Naive thymus-derived CD4-positive, alpha-beta T cell (primary cell): ENCODE data around the gene SLC25A11. TPM values are rescaled to one million over a fixed set of nuclear protein-coding genes. Genes with fewer than 3 reads are reported as not detected.

Source experiments
- ATAC-seq: fragments of 150-1000 bp; cut with Tn5 transposase; 2 replicates; pipeline ENCODE4 v1.10.0; 2021; ENCODE audit warnings: mild to moderate bottlenecking, moderate library complexity
- CTCF ChIA-PET: fragments of 350-600 bp; sonication (Branson Sonifier 250); formaldehyde crosslinking; loops from one replicate; lab custom pipeline; 2021; ENCODE audit warnings: antibody characterized with exemption; lab: Charles Lee
- POLR2A ChIA-PET: fragments of 350-600 bp; sonication (Branson Sonifier 250); formaldehyde crosslinking; loops from one replicate; lab custom pipeline; 2021; ENCODE audit warnings: antibody characterized with exemption, inconsistent platforms; lab: Charles Lee
- DNase-seq, 9 donors: peaks; one replicate each; pipeline versions ENCODE4 v3.0.0 to v3.0.0-alpha.2; 2020 to 2022; ENCODE audit warnings: mixed read lengths in 1 of 9
- H3K27ac ChIP-seq: one replicate; pipeline ENCODE4 v1.7.0; 2013; ENCODE audit warnings: mild to moderate bottlenecking, low read depth, low read length, moderate library complexity
- H3K27me3 ChIP-seq, 2 donors: one replicate each; pipeline ENCODE4 v1.7.0; 2013; ENCODE audit warnings: low read length in 2 of 2, mild to moderate bottlenecking in 2 of 2, moderate library complexity in 2 of 2; ENCODE audit not compliant: control insufficient read depth in 2 of 2, insufficient read depth in 2 of 2
- H3K36me3 ChIP-seq, 3 experiments: 1 replicate in 2 of 3; 2 replicates in 1 of 3; pipeline ENCODE4 v1.7.0; 2013; ENCODE audit warnings: low read length in 3 of 3, mild to moderate bottlenecking in 3 of 3, moderate library complexity in 1 of 3; ENCODE audit not compliant: insufficient read depth in 3 of 3, control insufficient read depth in 2 of 3
- H3K4me1 ChIP-seq, 2 donors: one replicate each; pipeline ENCODE4 v1.7.0; 2013; ENCODE audit warnings: low read length in 2 of 2, mild to moderate bottlenecking in 2 of 2, moderate library complexity in 1 of 2; ENCODE audit not compliant: control insufficient read depth in 2 of 2, insufficient read depth in 2 of 2
- H3K4me3 ChIP-seq: 2 replicates; pipeline ENCODE4 v1.7.0; 2013; ENCODE audit warnings: mild to moderate bottlenecking, low read length
- H3K9me3 ChIP-seq, 3 experiments: 1 replicate in 2 of 3; 2 replicates in 1 of 3; pipeline ENCODE4 v1.7.0; 2013; ENCODE audit warnings: low read length in 3 of 3; ENCODE audit not compliant: control insufficient read depth in 2 of 3
- H3K27ac Mint-ChIP-seq, 9 donors: one replicate each; pipeline ENCODE4 v1.8.0; 2020 to 2022; ENCODE audit warnings: mixed read lengths in 9 of 9, mild to moderate bottlenecking in 8 of 9, moderate library complexity in 5 of 9, inconsistent platforms in 2 of 9
- H3K27me3 Mint-ChIP-seq, 5 donors: one replicate each; pipeline ENCODE4 v1.8.0; 2021 to 2022; ENCODE audit warnings: mixed read lengths in 5 of 5, mild to moderate bottlenecking in 1 of 5
- H3K36me3 Mint-ChIP-seq, 5 donors: one replicate each; pipeline ENCODE4 v1.8.0; 2020 to 2022; ENCODE audit warnings: mixed read lengths in 5 of 5, mild to moderate bottlenecking in 3 of 5, inconsistent platforms in 1 of 5
- H3K4me1 Mint-ChIP-seq, 7 donors: one replicate each; pipeline ENCODE4 v1.8.0; 2020 to 2022; ENCODE audit warnings: mixed read lengths in 7 of 7, mild to moderate bottlenecking in 3 of 7, inconsistent platforms in 1 of 7
- H3K4me3 Mint-ChIP-seq, 10 donors: one replicate each; pipeline ENCODE4 v1.8.0; 2020 to 2022; ENCODE audit warnings: mild to moderate bottlenecking in 10 of 10, mixed read lengths in 10 of 10, moderate library complexity in 6 of 10, inconsistent platforms in 2 of 10
- H3K9me3 Mint-ChIP-seq, 11 donors: one replicate each; pipeline ENCODE4 v1.8.0; 2020 to 2022; ENCODE audit warnings: mixed read lengths in 11 of 11, mild to moderate bottlenecking in 4 of 11, inconsistent platforms in 1 of 11, moderate library complexity in 1 of 11
- intact Hi-C, 2 donors: fragments of 100-400 bp; cut with micrococcal nuclease; formaldehyde crosslinking; loops; one replicate each; pipeline ENCODE4 v1.15.1; 2023
- polyA plus RNA-seq, 2 donors: library from polyadenylated mRNA; unstranded; fragments of 300-500 nt; fragmentation: Illumina TruSeq; gene quantifications; one replicate each; pipeline ENCODE4 v1.2.3, GENCODE V29; 2021
- total RNA-seq, 6 experiments: library from RNA in 5 of 6; stranded (reverse) in 5 of 6; gene quantifications; 1 replicate in 5 of 6; 2 replicates in 1 of 6; pipeline ENCODE4 v1.2.3 and lab custom pipeline; 2021 to 2026

SLC25A11 gene
- total and polyA plus RNA-seq, 7 experiments from 2014 or later = 27.0 to 86.8 (median 50.2) TPM

DNA sequence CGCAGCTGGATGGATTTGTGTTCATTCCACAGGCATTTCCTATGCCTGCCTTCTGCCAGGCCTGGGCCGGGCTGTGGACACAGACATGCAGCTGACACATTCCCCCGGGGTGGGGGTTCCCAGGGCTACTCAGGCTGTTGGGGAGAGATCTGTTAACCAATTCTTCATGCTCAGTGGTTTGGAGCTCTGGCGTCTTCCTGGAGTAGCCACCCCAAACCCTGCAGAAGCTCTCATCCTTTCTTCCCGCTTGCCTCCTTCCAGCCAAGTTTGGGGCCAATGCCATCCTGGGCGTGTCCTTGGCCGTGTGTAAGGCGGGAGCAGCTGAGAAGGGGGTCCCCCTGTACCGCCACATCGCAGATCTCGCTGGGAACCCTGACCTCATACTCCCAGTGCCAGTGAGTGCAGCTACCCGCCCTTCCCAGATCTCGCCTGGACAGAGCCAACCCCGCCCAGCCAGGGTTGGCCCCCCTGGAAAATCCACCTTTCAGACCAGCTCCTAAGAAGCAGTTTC lies 13.7 kb upstream of the SLC25A11 start:
- Histone ChIP-seq H3K9me3 (no peaks in the 10 kb centered on the region), H3K4me1 (peaks cover 7% of the 10 kb centered on the region in 2 donors), H3K27me3 (no peaks in the 10 kb centered on the region), H3K36me3 (no peaks in the 10 kb centered on the region), H3K4me3 (no peak overlapping the region), H3K27ac (no peak overlapping the region)
- H3K4me1 Mint-ChIP-seq = peaks cover 12 to 36% (median 24%) of the 10 kb centered on the region in 7 donors
- H3K9me3 Mint-ChIP-seq = no peaks in the 10 kb centered on the region
- intact Hi-C loops = no loop called here
- H3K27me3 Mint-ChIP-seq = no peaks in the 10 kb centered on the region
- ChIA-PET CTCF (interaction anchor here (0.7 to 1.3 kb wide), 2 partner anchors 45 to 179 kb away, joined by 3 to 5 read pairs; no protein-coding TSS in a partner anchor), POLR2A (interaction anchor here (1.0 to 13.0 kb wide), 6 partner anchors 8 to 44 kb away, joined by 3 to 278 read pairs (median 4); partner anchors contain the start of genes INCA1, KIF1C, RNF167 and SLC25A11)
- ATAC-seq = no peak
- no peak overlapping the region for H3K4me3 Mint-ChIP-seq
- H3K27ac Mint-ChIP-seq = no peak overlapping the region
- peaks cover 0 to 5% (median 0%) of the 10 kb centered on the region in 5 donors for H3K36me3 Mint-ChIP-seq
- DNase-seq = no peak

DNA sequence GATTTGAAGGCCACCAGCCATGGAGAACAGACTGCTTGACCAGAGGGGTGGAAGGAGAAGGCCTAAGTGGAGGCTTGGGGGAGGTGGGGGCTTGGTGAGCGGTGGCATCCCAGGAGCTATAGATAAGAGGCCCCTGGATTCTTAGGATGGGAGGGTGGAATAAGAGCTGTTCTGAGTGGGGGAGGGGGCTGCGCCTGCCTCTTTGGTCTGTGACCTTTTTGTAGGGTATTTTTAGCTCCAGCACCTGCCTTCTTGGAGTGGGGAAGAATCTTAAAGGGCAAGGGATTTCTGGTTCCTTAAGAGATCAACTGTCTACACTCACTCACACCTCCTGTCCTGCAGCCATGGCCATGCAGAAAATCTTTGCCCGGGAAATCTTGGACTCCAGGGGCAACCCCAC lies 11.6 kb upstream of the SLC25A11 start:
- no peak overlapping the region for H3K27ac ChIP-seq
- Mint-ChIP-seq H3K4me1 (peaks cover 18 to 33% (median 26%) of the 10 kb centered on the region in 7 donors), H3K4me3 (peak overlapping the region in 9 of 10 donors; percentile 21 to 100 (median 75)), H3K27ac (peak overlapping the region in 6 of 9 donors; percentile 58 to 93 (median 78)), H3K36me3 (peaks cover 5 to 12% (median 6%) of the 10 kb centered on the region in 5 donors), H3K9me3 (peaks cover 0 to 4% (median 0%) of the 10 kb centered on the region in 11 donors), H3K27me3 (no peaks in the 10 kb centered on the region)
- CTCF ChIA-PET = interaction anchor here (0.8 to 2.3 kb wide), 4 partner anchors 9 to 15 kb away, joined by 3 to 6 read pairs (median 4); partner anchors contain the start of gene SPAG7
- H3K4me1 ChIP-seq = peaks cover 7 to 10% of the 10 kb centered on the region in 2 donors
- intact Hi-C loops = no loop called here
- no peak for ATAC-seq
- H3K9me3 ChIP-seq = no peaks in the 10 kb centered on the region
- no peaks in the 10 kb centered on the region for H3K27me3 ChIP-seq
- POLR2A ChIA-PET = interaction anchor here (0.8 to 13.0 kb wide), 6 partner anchors 8 to 77 kb away, joined by 3 to 278 read pairs (median 4); partner anchors contain the start of genes RNF167, SLC25A11 and SPAG7
- no peak overlapping the region for H3K4me3 ChIP-seq
- no peak for DNase-seq
- H3K36me3 ChIP-seq = peaks cover 0 to 12% (median 5%) of the 10 kb centered on the region in 3 experiments

DNA sequence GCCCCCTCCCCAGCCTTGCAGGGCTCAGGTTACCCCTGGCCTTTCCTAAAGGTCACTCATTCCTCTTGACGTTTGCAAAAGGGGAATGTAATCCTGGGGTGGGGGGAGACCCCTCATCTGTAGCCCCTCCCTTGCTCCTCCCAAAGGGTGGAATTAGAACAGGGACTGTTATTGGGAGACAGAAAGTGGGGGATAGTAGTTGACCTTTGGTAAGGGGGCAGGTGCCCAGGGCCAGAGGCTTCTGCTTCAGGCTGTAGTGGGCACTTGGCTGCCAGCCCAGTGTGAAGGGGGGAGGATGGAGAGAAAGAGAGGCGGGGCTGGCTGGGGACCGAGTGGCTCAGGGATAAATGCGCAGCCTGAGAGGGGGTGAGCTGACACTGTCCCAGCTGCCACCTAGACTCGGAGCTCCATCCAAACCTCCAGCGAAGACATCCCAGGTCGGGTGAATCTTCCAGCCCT lies 10.9 kb upstream of the SLC25A11 start, which contains the start of gene ENO3:
TSS of gene ENO3 (plus strand) at position 374 of the 459 bp plus-strand sequence. CDS start 711 bp downstream, outside the sequence.
- intact Hi-C loops = no loop called here

DNA sequence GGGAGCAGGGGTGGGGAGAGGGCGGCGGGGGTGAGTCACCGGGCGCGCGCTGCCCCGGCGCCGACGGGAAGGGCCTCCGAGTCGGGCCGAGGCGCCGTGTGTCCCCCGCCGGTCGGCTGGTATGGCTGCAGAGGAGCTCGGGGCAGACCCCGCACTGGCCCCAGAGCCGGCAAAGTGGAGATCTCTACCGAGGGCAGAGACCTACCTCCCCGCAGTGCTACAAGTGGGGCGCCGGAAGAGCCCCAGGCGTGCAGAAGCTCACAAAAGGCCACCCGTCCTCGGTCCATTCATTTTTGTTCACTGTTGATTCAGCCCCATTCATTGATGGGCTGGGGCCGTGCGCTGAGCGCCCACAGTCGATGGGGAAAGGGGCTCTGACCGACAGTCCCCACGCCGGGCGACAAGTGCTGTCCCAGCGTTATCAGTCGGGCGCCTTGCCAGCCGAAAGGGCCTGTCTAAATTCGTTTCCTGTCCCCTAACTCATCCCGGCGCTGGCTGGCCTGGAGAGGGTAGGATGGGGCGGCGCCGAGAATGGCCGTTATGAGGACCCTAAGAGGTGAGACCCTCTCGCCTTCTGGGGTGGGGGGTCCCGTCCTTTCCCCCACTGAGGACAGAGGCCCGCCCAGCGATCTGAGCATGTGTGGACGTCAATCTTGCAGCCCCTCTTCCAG lies 10.4 kb upstream of the SLC25A11 start:
- peaks cover 4 to 24% (median 12%) of the 10 kb centered on the region in 3 experiments for H3K36me3 ChIP-seq
- DNase-seq = peak in 3 of 9 donors; percentile 25 to 33 (median 31)
- intact Hi-C loops = no loop called here
- peak overlapping the region; percentile 89 for H3K27ac ChIP-seq
- H3K27ac Mint-ChIP-seq = peak overlapping the region; percentile 70 to 93 (median 79)
- H3K4me1 ChIP-seq = peaks cover 14 to 22% of the 10 kb centered on the region in 2 donors
- no peaks in the 10 kb centered on the region for H3K27me3 ChIP-seq
- H3K9me3 Mint-ChIP-seq = peaks cover 0 to 5% (median 0%) of the 10 kb centered on the region in 11 donors
- H3K4me3 Mint-ChIP-seq = peak overlapping the region; percentile 74 to 100 (median 85)
- H3K9me3 ChIP-seq = no peaks in the 10 kb centered on the region
- H3K4me3 ChIP-seq = peak overlapping the region; percentile 43
- ChIA-PET CTCF (interaction anchor here (0.6 to 2.3 kb wide), 2 partner anchors 12 to 99 kb away, joined by 3 to 5 read pairs; no protein-coding TSS in a partner anchor), POLR2A (interaction anchor here (0.7 to 13.0 kb wide), 6 partner anchors 9 to 78 kb away, joined by 3 to 278 read pairs (median 4); partner anchors contain the start of genes RNF167, SLC25A11 and SPAG7)
- ATAC-seq = peak; percentile 10
- H3K27me3 Mint-ChIP-seq = peaks cover 0 to 2% (median 0%) of the 10 kb centered on the region in 5 donors
- H3K36me3 Mint-ChIP-seq = peaks cover 5 to 24% (median 16%) of the 10 kb centered on the region in 5 donors
- H3K4me1 Mint-ChIP-seq = peaks cover 24 to 37% (median 31%) of the 10 kb centered on the region in 7 donors

More for the DNA sequence above, 10.9 kb upstream of the SLC25A11 start, which contains the start of gene ENO3:
- Histone ChIP-seq H3K27me3 (no peaks in the 10 kb centered on the region), H3K9me3 (no peaks in the 10 kb centered on the region), H3K27ac (peak within 1 kb of the TSS; percentile 89), H3K36me3 (peaks cover 0 to 18% (median 9%) of the 10 kb centered on the region in 3 experiments), H3K4me1 (peaks cover 9 to 16% of the 10 kb centered on the region in 2 donors), H3K4me3 (peak within 1 kb of the TSS; percentile 43)
- peaks cover 5 to 18% (median 11%) of the 10 kb centered on the region in 5 donors for H3K36me3 Mint-ChIP-seq
- DNase-seq = no peak
- no peaks in the 10 kb centered on the region for H3K27me3 Mint-ChIP-seq
- no peak for ATAC-seq
- ChIA-PET POLR2A (interaction anchor here (0.6 to 13.0 kb wide), 7 partner anchors 9 to 77 kb away, joined by 3 to 278 read pairs (median 4); partner anchors contain the start of genes RNF167, SLC25A11 and SPAG7), CTCF (interaction anchor here (1.6 to 2.3 kb wide), 2 partner anchors 11 to 16 kb away, joined by 5 to 6 read pairs; partner anchors contain the start of gene SPAG7)
- H3K27ac Mint-ChIP-seq = peak within 1 kb of the TSS; percentile 70 to 93 (median 79)
- peak within 1 kb of the TSS; percentile 74 to 100 (median 85) for H3K4me3 Mint-ChIP-seq
- H3K9me3 Mint-ChIP-seq = peaks cover 0 to 5% (median 0%) of the 10 kb centered on the region in 11 donors
- peaks cover 18 to 32% (median 26%) of the 10 kb centered on the region in 7 donors for H3K4me1 Mint-ChIP-seq

DNA sequence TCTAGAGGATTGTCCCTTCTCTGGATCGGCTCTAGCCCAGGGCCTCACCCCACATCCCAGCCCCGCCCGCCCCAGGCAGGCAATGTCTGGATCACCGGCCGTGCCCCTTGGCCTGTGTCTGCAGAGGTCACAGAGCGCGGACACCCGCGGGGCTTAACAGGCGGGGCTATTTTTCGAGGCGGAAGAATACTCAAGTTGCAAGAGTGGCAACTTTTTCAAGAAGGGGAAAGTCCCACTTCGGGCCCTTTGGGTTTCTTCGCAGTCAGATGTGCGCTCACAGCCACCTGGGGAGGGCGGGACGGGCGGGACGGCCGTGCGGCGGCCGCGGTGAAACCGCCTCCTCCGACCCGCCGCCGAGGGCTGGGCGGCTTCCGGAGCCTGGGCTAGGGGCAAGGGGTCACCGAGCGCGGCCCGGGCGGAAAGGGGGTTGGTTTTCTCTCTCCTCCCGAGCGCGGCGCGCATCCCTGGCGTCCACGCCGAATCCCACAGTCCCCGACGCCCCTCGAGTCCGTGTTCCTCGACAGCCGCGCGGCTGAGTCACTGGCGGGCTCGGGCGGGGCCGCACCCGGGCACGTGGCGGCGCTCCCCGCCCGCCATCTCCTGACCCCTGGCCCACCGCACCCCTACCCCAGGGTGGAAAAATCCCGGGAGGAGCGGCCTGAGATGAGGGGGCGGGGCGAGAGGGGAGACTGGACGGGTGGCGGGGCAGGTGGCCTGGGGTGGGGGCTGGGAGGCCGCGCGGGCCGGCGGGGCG lies 9.7 kb upstream of the SLC25A11 start:
- Histone ChIP-seq H3K27me3 (no peaks in the 10 kb centered on the region), H3K4me1 (peaks cover 21 to 29% of the 10 kb centered on the region in 2 donors), H3K27ac (peak overlapping the region; percentile 89), H3K9me3 (no peaks in the 10 kb centered on the region), H3K4me3 (peak overlapping the region; percentile 98), H3K36me3 (peaks cover 5 to 31% (median 16%) of the 10 kb centered on the region in 3 experiments)
- intact Hi-C loops = loop anchor here (1.0 to 10.0 kb wide), 11 partner anchors 18 to 1705 kb away; partner anchors contain the start of genes INCA1 (in 2 of the 2), KIF1C (in 2 of the 2), NUP88 (in 2 of the 2) and ZNF594 (in 2 of the 2)
- H3K4me1 Mint-ChIP-seq = peaks cover 31 to 45% (median 38%) of the 10 kb centered on the region in 7 donors
- POLR2A ChIA-PET = interaction anchor here (0.6 to 13.0 kb wide), 13 partner anchors 11 to 241 kb away, joined by 3 to 278 read pairs (median 7); partner anchors contain the start of genes C17orf107, CAMTA2, RNF167 and SLC25A11
- DNase-seq (peak; percentile 59 to 82 (median 79)), ATAC-seq (peak; percentile 62)
- CTCF ChIA-PET = interaction anchor here (0.6 to 2.3 kb wide), 4 partner anchors 10 to 100 kb away, joined by 3 to 12 read pairs (median 4); partner anchors contain the start of genes RNF167, SLC25A11 and SPAG7
- peaks cover 0 to 2% (median 0%) of the 10 kb centered on the region in 5 donors for H3K27me3 Mint-ChIP-seq
- H3K27ac Mint-ChIP-seq = peak overlapping the region; percentile 83 to 98 (median 88)
- H3K9me3 Mint-ChIP-seq = peaks cover 0 to 5% (median 0%) of the 10 kb centered on the region in 11 donors
- peak overlapping the region; percentile 83 to 100 (median 96) for H3K4me3 Mint-ChIP-seq
- H3K36me3 Mint-ChIP-seq = peaks cover 5 to 31% (median 18%) of the 10 kb centered on the region in 5 donors
